GM18511 (cell line): ENCODE data around the gene GID8.

Source experiments
- ATAC-seq: cut with Tn5 transposase; IDR thresholded peaks from one replicate; pipeline ENCODE4 v1.9.1; 2021; ENCODE audit warnings: mild to moderate bottlenecking, moderate library complexity; ENCODE audit not compliant: unreplicated experiment

GID8 gene

DNA sequence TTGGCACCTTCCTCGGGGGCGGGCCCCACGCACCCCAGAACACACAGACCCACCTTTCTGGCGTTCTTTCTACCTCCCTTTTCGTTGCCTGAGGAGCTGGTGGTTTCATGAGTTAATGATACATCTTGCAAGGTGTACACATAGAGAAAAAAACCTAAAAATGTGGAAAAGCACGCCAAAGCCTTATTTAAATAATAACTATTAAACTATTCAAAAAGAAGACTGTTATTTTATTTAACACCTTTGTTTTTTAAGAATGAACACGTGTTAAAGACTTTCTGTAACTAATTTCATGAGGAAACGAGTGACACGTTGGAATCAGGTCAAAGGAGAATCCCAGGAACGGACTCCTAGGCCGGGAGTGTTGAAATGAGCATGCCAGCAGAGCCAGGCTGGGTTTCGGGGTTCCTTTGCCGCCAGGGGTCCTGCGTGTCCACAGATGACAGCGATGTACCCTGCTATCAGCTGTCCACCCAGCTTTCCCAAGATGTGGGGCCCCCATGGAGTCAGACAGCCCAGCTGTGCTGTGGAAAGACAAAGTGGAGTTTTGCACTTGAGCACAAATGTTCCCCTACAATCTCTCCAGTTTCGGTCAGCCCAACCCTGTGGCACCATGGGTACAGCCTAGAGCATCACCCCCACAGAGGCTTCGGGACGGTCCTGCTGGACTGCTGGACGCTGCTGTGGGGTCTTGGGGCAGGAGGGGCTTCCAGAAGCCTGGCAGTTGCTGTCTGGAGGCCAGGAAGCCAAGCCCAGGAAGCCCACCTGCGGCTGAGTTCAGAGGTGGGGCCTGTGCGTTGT, 30.6 kb downstream of the GID8 start:
- no peak for ATAC-seq

DNA sequence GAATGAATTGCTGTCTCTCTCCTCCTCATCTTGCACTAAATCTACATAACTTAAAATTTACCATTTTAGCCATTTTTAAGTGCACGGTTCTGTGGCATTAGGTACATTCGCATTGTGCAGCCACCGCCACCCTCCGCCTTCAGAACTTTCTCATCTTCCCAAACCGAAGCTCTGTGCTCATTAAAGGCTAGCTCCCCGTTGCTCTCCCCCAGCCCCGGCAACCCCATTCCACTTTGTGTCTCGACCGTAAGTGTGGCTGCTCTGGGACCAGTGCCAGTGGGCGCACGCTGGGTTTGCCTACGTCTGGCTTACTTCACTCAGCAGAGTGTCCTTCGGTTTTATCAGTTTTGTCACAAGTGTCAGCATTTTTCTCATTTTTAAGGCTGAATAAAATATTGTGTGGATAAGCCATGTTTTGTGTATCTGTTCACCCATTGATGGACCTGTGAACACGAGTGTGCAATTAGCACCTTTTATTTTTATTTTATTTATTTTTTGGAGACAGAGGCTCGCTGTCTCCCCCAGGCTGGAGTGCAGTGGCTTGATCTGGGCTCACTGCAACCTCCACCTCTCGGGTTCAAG, 31.3 kb downstream of the GID8 start:
- no peak for ATAC-seq

- ATAC-seq, result no peak
Observed at GRCh38 chr20:62969939-62970306, 32.0 kb downstream of the GID8 start.

DNA sequence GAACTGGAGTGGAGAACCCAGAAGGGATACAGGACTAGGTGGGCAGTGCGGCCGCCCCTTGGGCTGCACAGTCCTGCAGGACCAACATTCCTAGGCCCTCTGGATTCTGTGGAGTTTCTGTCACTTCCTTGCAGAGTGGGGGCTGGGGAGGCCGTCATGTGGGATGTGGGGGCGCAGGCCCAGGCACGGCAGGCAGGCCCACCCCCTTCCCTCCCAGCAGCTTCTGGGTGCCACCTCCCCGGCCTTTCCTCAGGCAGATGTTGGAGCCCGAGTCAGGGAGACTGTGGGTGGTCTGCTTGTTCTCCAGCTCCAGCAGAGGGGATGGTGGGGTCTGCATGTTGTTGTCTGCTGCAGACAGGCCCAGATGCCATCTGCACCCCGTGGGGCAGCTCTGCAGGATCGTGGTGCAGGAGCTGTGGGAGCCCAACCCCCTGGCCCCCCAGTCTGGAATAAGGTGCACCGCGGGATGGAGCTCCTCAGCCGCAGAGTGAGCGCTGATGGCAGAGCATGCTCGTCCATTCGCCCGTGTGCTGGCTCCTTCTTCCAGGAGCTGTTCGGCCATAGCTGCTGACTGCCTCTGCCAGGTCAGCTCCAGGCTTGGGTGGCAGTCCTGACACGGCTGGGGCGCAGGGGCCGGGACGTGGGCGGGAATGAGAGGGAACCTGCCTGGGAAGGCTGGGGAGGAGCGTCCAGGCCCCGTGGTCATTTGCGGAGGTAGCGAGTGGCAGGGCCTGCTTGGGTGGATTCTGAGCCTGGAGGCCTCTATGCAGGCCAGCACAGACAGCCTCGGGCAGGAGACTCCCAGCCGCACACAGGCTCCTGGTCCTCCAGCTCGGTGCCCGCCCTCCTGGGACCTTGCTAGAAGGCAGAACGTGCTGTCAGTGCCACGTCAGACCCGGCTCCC, 32.6 kb downstream of the GID8 start:
- no peak for ATAC-seq

DNA sequence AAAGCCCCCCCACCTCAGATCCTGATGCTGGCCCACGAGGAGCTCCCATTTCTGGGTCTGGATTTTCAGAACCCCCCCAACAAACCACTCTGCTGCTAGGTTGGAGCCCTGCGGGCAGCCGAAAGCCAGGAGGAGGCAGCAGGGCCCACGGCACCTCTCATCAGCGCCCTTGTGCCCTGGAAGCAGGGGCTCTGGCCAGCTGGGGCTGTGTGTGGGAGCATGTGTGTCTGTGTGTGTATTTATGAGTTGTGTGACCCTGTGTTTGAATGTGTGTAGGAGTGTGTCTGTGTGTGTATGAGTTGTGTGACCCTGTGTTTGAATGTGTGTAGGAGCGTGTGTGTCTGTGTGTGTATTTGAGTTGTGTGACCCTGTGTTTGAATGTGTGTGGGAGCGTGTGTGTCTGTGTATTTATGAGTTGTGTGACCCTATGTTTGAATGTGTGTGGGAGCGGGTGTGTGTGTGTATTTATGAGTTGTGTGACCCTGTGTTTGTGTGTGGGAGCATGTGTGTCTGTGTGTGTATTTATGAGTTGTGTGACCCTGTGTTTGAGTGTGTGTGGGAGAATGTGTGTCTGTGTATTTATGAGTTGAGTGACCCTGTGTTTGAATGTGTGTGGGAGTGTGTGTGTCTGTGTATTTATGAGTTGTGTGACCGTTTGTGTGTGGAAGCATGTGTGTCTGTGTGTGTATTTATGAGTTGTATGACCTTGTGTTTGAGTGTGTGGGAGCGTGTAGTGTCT, 33.4 kb downstream of the GID8 start:
- ATAC-seq, result no peak

- peak; percentile 80 for ATAC-seq
Observed at GRCh38 chr20:62971950-62972844, 34.2 kb downstream of the GID8 start.

DNA sequence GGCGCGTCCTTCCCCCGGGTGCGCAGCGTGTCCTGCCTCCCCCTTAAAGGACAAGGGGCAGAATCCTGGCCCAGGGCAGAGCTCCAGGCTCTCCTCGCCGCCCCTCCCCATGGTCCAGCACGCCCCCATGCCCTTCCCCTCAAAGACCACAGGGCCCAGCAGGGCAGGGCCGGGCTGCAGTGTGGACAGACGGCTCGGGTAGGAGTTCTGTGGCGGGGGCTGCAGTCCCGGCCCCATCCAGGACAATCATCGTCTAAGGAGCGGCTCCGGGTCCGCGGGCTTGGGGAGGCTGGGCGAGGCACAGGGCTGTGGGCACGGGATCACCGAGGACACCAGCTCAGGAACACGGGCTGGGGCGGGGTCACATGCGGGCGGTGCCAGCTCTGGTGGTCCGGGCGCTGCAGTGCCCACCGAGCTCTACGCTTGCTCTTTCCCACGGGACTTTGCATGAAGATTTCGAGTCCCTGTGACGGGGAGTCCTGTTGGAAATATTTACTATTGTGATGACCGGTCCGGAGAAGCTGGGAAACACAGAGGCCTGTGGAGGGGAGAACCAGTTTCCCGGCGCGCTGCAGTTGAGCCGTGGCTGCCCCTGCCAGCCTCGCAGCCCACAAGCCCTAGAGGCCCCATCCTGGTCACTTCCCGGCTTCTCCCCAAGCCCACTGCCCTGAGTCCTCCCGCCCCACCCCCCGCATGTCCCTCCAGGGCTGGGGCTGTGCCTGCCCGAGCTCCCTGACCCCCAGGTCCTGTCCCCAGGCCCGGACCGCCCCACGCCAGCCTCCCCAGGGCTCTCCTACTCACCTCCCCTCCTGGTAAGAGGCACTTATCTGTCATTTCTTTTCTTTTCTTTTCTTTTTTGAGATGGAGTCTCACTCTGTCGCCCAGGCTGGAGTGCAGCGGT, 35.1 kb downstream of the GID8 start:
- no peak for ATAC-seq

DNA sequence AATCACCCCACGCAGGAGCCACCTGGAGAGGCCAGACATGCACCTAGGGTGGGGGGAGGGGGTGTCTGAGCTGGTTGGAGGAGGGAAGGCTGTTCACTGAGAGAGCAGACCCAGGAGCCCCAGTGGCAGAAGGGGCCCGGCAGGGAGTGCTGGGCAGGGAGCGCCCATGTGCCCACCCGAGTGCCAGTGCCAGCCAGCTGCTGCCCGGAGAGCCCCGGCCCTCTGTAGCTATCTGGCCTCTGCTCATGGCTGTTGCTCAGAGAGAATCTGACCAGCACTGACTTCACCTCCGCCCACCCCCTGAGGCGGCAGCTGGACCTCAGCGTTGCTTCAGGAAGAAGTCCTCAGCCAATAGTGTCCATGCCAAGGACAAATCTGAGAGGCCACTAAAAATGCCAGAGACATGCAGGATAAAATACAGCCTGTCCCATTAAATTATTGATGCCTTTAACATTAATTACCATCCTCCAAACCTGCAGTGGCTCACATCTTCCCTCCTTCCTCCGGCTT, 37.4 kb downstream of the GID8 start:
- ATAC-seq, result no peak

GRCh38 chr20:62975812-62976508, 38.0 kb downstream of the GID8 start:
- ATAC-seq, result no peak

- ATAC-seq, result no peak
Observed at GRCh38 chr20:62976886-62977285, 38.9 kb downstream of the GID8 start.

- ATAC-seq, result peak; percentile 82
Observed at GRCh38 chr20:62977613-62978560, 39.9 kb downstream of the GID8 start.

DNA sequence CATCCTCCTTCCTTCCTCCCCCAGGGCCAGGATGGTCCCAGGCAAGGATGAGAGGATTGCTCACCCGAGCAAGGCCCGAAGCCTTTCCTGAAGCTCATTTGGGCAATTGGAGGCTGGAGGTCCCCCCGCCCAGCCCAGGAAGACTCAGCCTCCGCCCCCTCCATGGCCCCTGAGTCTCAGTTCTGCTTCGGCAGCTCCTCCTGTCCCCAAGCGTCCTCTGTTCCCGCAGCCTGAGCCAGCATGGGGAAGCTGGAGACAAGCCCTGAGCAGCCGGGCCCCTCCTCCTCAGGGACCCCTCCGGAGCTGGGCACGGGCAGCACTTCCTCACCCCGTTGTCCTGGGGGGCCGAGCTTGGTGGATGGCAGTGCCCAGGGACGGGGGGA, 40.6 kb downstream of the GID8 start:
- ATAC-seq, result no peak

DNA sequence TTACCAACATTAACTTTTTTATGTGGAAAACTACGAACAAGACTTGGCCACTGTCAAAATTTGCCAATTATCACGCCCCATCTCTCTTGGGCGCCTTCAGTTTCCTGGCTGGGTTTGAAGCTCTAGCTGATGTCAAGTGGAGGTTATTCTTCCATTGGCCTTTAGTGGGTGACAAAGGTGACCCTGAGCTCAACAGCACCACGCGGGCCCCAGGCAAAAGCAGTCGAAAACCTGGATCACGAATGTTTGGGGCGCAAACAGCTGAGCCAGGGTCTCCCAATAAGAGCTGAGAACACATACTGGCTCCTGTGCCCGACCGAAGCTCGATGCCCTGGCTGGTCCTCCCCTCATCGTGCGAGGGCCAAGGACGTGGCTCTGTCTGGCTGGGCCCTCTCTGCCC, 41.4 kb downstream of the GID8 start:
- ATAC-seq, result no peak

DNA sequence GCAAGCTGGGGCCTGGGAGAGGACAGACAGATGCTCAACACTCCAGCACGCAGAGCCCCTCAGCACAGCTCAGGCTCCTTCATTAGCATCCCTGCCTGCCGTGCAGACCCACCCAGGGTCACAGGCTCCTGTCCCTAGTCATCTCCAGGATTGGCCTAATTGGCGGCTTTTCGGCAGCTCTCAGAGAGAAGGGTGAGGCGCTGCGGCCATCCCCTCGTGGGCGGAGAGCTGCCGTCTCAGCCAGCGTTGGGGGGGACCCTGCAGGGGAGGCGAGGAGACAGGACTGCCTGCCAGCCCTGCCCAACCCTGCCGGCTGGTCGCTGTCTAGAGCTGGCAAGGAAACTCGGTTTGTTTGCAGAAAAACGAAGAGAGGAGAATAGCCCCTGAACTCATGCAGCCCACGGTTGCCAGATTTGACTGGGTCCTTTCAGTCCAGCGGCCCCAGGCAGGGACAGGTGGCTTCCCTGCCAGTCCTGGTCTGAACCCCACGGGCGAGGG, 42.0 kb downstream of the GID8 start:
- no peak for ATAC-seq

- no peak for ATAC-seq
Observed at GRCh38 chr20:62980380-62980960, 42.5 kb downstream of the GID8 start.

- no peak for ATAC-seq
Observed at GRCh38 chr20:62980970-62981369, 43.0 kb downstream of the GID8 start.
